SH-SY5Y (cell line): Measurements from ENCODE around the gene SLC2A2.
A peak's percentile ranks its signal among the peaks of the same experiment; 100 is the strongest.

Experiments used
- GATA2 ChIP-seq: IDR thresholded peaks from 2 replicates; pipeline ENCODE4 v1.6.1; 2011; ENCODE audit warnings: mild to moderate bottlenecking, low read depth, low read length
- GATA3 ChIP-seq: IDR thresholded peaks from 2 replicates; pipeline ENCODE4 v1.6.1; 2011; ENCODE audit warnings: low read depth, mild to moderate bottlenecking, low read length, moderate library complexity

SLC2A2 gene

GRCh38 chr3:171049861-171050444 is 23.4 kb upstream of the SLC2A2 start:
- no peak for TF ChIP-seq GATA3
- no peak for TF ChIP-seq GATA2

DNA sequence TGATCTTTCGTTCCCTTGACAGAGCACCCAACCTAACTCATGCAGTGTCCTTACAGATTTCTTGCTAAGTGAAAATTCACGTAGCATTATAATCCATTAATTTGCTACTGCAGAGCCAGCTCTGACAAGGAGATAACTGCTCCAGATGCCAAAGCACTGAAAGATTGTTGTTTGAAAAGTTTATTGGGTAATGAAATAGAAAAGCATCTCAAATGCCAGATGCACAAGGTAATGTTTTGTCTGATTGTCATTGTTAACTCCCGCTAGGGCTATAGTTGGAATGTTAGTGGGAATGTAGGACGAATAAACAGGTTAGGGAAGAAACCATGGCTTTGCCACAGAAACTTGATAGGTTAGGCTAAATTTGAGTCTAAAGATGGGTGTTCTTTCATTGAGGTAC is 20.2 kb upstream of the SLC2A2 start:
- no peak for TF ChIP-seq GATA2
- TF ChIP-seq GATA3, result no peak

DNA sequence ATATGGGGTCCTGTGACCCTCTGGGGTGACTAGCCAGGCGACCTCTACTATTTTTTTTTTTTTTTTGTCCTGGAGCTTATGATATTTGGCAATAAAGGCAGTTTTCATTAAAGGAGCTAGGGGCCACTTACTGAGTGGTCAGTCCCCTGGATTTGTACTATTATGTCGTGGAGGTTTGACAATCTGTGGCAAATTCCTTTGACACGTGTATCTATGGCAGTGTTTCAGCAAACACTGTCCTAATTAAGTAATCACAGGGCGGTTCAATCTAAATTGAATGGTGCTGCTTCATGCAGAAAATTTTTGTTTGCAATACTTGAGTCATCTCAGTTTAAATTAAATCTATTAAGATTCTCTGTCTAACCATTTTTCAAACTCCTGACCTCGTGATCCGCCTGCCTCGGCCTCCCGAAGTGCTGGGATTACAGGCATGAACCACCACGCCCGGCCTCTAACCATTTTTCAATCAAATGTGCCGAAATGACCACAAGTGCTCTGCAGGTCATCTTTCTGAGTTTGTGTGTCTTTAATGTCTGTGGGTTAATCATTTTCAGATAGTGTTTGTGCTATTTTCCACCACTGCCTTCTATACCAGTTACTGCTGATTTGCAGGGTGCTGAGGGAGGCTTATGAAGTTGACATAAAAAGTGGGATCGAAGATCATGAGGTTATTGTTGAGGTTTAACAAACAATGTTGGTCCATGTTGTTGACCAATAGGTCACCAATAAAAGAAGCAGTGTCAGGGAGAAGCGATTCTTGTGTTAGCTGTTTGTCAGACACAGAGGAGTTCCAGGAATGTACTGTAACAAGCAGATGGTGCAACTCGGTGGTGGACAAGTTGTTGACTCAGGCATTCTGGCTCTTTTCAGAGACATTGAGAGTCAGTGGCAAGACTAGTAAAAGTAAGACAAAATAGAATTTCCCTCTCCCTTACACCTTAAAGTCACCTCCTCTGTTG is 18.6 kb upstream of the SLC2A2 start:
- TF ChIP-seq GATA2 (no peak), GATA3 (no peak)

DNA sequence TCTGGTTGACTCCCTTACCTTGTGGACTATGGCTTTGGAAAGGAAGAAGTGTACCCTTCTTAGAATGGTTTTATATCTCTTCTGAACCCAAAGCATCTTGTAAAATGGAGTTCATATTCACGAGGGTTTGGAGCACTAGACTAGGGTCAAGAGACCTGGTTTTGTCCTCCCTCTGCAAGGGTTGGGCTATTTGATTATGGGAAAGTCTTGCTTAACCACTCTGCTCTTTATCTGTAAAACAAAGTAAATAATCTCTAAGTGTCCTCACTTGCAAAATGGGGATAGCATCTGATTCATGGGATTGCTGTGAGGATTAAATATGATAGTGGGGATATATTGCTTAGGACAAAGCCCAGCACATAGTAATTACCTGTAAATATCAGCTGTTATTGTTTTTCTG is 17.9 kb upstream of the SLC2A2 start:
- TF ChIP-seq GATA2 (no peak), GATA3 (no peak)

DNA sequence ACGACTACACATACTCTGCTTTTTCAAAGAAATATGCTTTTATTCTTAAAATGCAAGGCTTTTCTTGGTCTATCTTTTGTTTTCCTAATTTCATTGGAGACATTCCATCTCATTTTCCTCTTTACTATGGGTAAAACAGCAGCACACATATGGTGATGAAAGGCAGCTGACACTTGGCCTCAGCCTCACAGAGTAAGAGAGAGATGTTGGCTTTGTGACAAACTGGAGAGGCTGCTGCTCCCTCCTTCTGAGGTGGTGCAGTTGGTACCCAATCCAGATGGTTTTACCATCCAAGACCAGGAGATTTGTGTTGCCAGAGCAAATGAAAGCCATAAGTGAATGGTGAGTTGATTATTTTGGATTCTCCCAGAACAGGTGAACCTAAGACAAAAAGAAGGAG is 13.2 kb upstream of the SLC2A2 start:
- TF ChIP-seq GATA2, result no peak
- no peak for TF ChIP-seq GATA3

DNA sequence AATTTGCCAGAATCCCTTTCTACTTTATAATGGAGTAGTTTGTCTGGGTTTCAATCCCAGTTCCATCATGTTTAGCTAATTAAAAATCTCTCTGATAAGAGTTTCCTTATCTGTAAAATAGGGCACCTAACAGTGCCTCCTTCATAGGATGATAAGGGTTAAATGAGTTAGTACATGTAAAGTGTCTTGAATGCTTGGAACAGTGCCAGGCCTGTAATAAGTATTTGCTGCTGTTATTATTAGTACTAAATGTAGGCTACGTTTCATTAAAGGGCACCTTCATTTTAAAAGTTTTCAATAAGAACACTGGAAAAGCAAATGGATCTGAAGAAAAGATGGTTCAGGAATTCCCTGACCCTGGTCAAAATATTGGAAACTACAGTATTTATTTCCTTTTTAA is 11.8 kb upstream of the SLC2A2 start:
- TF ChIP-seq GATA3 (no peak), GATA2 (no peak)

DNA sequence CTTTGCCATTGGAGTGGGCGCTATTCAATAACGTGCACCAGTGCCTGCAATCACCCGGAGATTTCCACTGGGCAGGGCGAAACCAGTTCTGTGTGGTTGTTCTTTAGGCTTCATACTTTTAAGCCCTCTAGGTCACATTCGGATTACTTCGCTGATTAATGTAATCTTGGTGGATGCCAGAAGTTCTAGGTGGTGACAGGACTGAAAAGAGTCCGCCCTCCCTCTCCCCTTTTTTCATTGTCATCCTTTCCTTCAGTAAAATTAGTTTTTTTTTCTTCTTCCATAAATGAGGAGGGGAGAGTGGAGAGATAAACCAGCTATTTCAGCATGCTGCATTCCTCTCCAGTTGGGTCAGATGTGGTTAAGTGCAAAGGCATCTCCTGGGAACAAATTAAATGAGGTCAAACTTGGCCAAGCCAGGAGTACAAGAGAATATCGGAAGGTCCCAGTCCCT is 2.3 kb upstream of the SLC2A2 start:
- no peak for TF ChIP-seq GATA2
- no peak for TF ChIP-seq GATA3

DNA sequence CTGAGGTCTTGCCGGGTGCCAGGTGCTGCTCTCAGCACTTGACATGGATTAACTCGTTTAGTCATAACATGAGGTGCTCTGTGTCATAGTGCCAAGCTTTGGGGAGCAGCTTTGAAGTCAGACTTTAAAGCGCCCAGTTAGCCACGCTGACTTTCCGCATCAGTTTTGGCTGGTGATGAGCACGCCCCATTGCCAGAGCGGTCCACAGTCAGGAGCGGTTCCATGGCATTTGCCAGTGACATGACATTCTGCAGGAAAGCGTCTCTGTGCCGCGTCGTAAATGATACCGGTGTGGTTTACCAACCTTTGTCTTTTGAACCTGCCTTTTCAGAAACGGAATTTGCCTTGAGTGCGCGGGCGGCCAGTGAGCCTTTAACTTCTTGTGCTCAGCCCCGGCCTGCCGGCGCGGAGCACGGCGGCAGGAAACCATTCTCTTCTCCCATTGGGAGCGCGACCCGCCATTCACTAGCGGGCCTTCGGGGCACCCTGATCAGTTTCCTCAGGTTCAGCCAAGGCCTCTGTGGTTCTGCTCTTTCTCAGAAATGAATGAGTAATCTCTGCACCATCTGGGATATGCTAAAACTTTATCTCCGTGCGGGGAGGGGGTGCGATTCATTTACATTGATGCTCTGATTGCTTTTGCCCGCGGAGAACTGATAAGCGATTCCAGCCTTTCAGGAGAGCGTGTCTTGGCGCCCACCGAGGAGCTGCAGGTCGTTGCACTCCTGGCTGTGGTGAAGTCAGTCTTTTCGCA is 1.7 kb upstream of the SLC2A2 start:
- TF ChIP-seq GATA3 (no peak), GATA2 (peak; percentile 79)

- TF ChIP-seq GATA2, result no peak
- no peak for TF ChIP-seq GATA3
Observed at GRCh38 chr3:171023566-171023965, 3.0 kb downstream of the SLC2A2 start.

DNA sequence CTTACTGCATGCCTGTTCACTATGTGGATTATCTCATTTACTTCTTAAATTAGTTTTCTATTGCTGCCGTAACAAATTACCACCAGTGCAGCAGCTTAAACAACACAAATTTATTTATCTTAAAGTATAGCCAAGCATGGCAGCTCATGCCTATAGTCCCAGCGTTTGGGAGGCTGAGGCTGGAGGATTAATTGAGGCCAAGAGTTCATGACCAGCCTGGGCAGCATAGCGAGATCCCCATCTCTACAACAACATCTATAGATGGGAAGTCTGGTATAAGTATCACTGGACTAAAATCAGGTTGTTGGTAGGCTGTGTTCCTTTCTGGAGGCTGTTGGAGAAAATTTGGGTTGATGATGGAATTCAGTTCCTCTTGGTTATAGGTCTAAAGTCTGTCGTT is 5.1 kb downstream of the SLC2A2 start:
- TF ChIP-seq GATA2 (no peak), GATA3 (no peak)

- TF ChIP-seq GATA3, result no peak
- TF ChIP-seq GATA2, result no peak
Observed at GRCh38 chr3:171018156-171018935, 8.2 kb downstream of the SLC2A2 start.

DNA sequence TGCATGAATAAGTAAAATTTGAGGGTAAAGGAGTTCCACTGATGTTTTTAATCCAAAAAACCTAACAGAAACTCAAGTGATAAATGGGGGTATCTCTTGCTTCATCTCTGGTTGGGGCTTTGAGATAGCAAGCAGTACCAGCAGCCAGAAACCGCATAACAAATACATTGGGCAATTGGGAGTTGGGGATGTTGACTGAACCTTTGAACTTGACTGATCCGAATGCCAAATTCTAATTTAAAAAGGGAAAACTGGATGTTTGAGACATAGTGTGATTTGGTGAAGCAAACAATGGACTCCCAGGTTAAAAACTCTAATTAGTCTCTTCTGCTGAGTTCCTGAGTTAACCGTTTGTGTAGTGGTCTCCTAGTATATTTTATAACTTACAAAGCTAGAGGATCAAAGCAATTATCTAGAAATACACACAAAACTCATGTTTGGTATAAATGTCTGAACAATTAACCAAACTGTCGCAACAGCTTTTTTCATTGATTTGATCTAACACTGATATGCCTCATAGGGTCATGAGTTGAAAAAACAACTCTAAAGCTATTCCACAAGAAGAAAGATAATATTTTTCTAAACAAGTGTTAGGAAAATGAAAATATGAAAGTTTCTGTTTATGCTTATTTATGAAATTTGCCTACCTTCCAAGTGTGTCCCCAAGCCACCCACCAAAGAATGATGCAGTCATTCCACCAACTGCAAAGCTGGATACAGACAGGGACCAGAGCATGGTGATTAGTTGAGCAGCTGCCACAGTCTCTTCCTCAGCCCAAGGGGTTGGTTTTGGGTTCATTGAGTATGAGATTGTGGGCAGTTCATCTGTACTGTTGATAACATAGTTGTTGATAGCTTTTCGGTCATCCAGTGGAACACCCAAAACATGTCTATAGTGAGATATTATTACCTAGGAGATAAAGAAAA is 12.4 kb downstream of the SLC2A2 start:
- TF ChIP-seq GATA2, result no peak
- TF ChIP-seq GATA3, result no peak
